HEK293 (cell line): ENCODE results near the gene DIPK1C.

Experiments
- CTCF ChIA-PET: fragments of 350-600 bp; formaldehyde crosslinking; extraction: SDS; loops from one replicate; lab custom pipeline; 2021; ENCODE audit warnings: antibody characterized with exemption; lab: Yijun Ruan, JAX
- POLR2A ChIA-PET: fragments of 300-600 bp; formaldehyde crosslinking; extraction: SDS; loops from one replicate; lab custom pipeline; 2020; ENCODE audit warnings: antibody characterized with exemption, inconsistent platforms; lab: Yijun Ruan, JAX
- H3K27ac ChIP-seq: fragments of 200-500 bp; sonication (Bioruptor generic); 2 replicates; pipeline ENCODE4 v1.5.1; 2014; ENCODE audit warnings: low read depth, low read length, control low read depth, inconsistent platforms; ENCODE audit errors: extremely low read depth
- H3K36me3 ChIP-seq, 2 experiments: fragments of 200-500 bp in 1 of 2; sonication (Bioruptor generic) in 1 of 2; 1 replicate in 1 of 2; 2 replicates in 1 of 2; pipeline ENCODE4 v1.5.1; 2014 to 2017; ENCODE audit warnings: inconsistent platforms in 2 of 2, low read length in 2 of 2; ENCODE audit not compliant: control insufficient read depth in 2 of 2, insufficient read depth in 1 of 2
- H3K4me1 ChIP-seq: fragments of 200-500 bp; sonication (Bioruptor generic); 2 replicates; pipeline ENCODE4 v1.5.1; 2014; ENCODE audit warnings: mild to moderate bottlenecking, low read length, inconsistent platforms; ENCODE audit not compliant: control insufficient read depth, insufficient read depth
- H3K4me3 ChIP-seq: 2 replicates; pipeline ENCODE4 v1.5.1; 2011; ENCODE audit warnings: low read depth, mild to moderate bottlenecking, control low read depth, low read length, moderate library complexity
- H3K9me3 ChIP-seq: fragments of 200-500 bp; sonication (Bioruptor generic); 2 replicates; pipeline ENCODE4 v1.5.1; 2014; ENCODE audit warnings: low read depth, low read length, inconsistent platforms; ENCODE audit not compliant: control insufficient read depth, insufficient read depth
- KLF10 ChIP-seq: fragments of 450-650 bp; IDR thresholded peaks from 2 replicates; pipeline ENCODE4 v1.5.1; 2018; ENCODE audit warnings: missing biosample characterization, mild to moderate bottlenecking, missing genetic modification characterization
- RBAK ChIP-seq: fragments of 450-650 bp; formaldehyde crosslinking; IDR thresholded peaks from 2 replicates; pipeline ENCODE4 v1.5.1; 2016; ENCODE audit warnings: missing biosample characterization, missing genetic modification characterization
- TCF7L2 ChIP-seq: IDR thresholded peaks from 2 replicates; pipeline ENCODE4 v1.6.1; 2011; ENCODE audit warnings: low read depth, mild to moderate bottlenecking, inconsistent platforms, low read length, moderate library complexity, borderline replicate concordance
- YY2 ChIP-seq: fragments of 450-650 bp; formaldehyde crosslinking; IDR thresholded peaks from 2 replicates; pipeline ENCODE4 v1.5.1; 2016; ENCODE audit warnings: missing biosample characterization, missing genetic modification characterization
- ZFP37 ChIP-seq: fragments of 450-650 bp; formaldehyde crosslinking; IDR thresholded peaks from 2 replicates; pipeline ENCODE4 v1.5.1; 2016; ENCODE audit warnings: missing biosample characterization, missing genetic modification characterization
- ZNF121 ChIP-seq: fragments of 450-650 bp; formaldehyde crosslinking; IDR thresholded peaks from 2 replicates; pipeline ENCODE4 v1.5.1; 2016; ENCODE audit warnings: missing biosample characterization, missing genetic modification characterization
- ZNF148 ChIP-seq: fragments of 450-650 bp; formaldehyde crosslinking; IDR thresholded peaks from 2 replicates; pipeline ENCODE4 v1.5.0; 2017; ENCODE audit warnings: missing biosample characterization, missing genetic modification characterization, borderline replicate concordance
- ZNF2 ChIP-seq: fragments of 450-650 bp; formaldehyde crosslinking; IDR thresholded peaks from 2 replicates; pipeline ENCODE4 v1.5.1; 2016; ENCODE audit warnings: missing biosample characterization, missing genetic modification characterization
- ZNF530 ChIP-seq: fragments of 450-650 bp; formaldehyde crosslinking; IDR thresholded peaks from 2 replicates; pipeline ENCODE4 v1.5.1; 2016; ENCODE audit warnings: low read depth, missing biosample characterization, missing genetic modification characterization
- ZNF654 ChIP-seq: fragments of 450-650 bp; formaldehyde crosslinking; IDR thresholded peaks from 2 replicates; pipeline ENCODE4 v1.5.1; 2016; ENCODE audit warnings: low read depth, missing biosample characterization, missing genetic modification characterization
- ZNF791 ChIP-seq: fragments of 450-650 bp; formaldehyde crosslinking; IDR thresholded peaks from 2 replicates; pipeline ENCODE4 v1.5.1; 2016; ENCODE audit warnings: missing biosample characterization, missing genetic modification characterization
- ZNF843 ChIP-seq: fragments of 450-650 bp; formaldehyde crosslinking; IDR thresholded peaks from 2 replicates; pipeline ENCODE4 v1.5.1; 2016; ENCODE audit warnings: missing biosample characterization, missing genetic modification characterization
- ZSCAN23 ChIP-seq: fragments of 450-650 bp; formaldehyde crosslinking; IDR thresholded peaks from 2 replicates; pipeline ENCODE4 v1.5.1; 2016; ENCODE audit warnings: missing biosample characterization, missing genetic modification characterization
- TF ChIP-seq, protein P1 (sequence below): fragments of 450-650 bp; formaldehyde crosslinking; IDR thresholded peaks from 2 replicates; pipeline ENCODE4 v1.5.1; 2016; ENCODE audit warnings: missing biosample characterization, missing genetic modification characterization, low read depth
- TF ChIP-seq, protein P2 (sequence below): fragments of 450-650 bp; formaldehyde crosslinking; IDR thresholded peaks from 2 replicates; pipeline ENCODE4 v1.5.1; 2016; ENCODE audit warnings: missing biosample characterization, missing genetic modification characterization

Gene DIPK1C

DNA sequence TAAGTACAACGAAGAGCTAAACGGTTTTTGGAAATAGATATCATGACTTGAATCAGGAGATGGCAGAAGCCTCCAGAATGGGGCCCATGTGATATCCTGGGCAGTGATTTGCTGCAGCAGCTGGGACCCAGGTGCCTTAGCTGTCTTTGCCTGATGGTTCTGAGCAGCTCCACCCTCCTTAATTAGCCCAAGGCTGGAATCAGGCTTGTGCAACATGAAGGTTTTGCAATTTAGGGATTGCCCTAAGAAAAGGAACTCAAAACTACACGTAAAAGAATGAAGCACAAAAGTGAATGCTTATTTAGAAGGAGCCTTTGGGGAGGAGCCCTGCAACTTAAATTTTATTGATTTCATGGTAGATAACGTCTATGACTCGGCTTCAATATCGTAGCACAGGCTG is 21.8 kb upstream of the DIPK1C start (continued):
- TF ChIP-seq KLF10 (no peak), ZSCAN23 (tag by site-specific recombination) (no peak), TCF7L2 (no peak), RBAK (tag by site-specific recombination) (no peak)

- CTCF ChIA-PET: interaction anchor here (0.7 kb wide), 2 partner anchors 18 to 1777 kb away, joined by 3 read pairs; partner anchors contain the start of gene CNDP2
- no peak for TF ChIP-seq ZNF148 (tag by site-specific recombination)
- TF ChIP-seq, protein P1, sequence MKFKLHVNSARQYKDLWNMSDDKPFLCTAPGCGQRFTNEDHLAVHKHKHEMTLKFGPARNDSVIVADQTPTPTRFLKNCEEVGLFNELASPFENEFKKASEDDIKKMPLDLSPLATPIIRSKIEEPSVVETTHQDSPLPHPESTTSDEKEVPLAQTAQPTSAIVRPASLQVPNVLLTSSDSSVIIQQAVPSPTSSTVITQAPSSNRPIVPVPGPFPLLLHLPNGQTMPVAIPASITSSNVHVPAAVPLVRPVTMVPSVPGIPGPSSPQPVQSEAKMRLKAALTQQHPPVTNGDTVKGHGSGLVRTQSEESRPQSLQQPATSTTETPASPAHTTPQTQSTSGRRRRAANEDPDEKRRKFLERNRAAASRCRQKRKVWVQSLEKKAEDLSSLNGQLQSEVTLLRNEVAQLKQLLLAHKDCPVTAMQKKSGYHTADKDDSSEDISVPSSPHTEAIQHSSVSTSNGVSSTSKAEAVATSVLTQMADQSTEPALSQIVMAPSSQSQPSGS (tag by site-specific recombination): no peak
- Histone ChIP-seq H3K4me1 (no peaks in the 10 kb centered on the region), H3K27ac (no peak overlapping the region), H3K4me3 (no peak overlapping the region), H3K36me3 (no peaks in the 10 kb centered on the region), H3K9me3 (no peaks in the 10 kb centered on the region)
- POLR2A ChIA-PET: no interaction called here
Measured at GRCh38 chr18:74478316-74478715, 21.2 kb upstream of the DIPK1C start.

GRCh38 chr18:74477771-74478170 is 20.7 kb upstream of the DIPK1C start:
- ChIA-PET POLR2A (no interaction called here), CTCF (interaction anchor here (0.7 to 1.3 kb wide), 2 partner anchors 124 to 1778 kb away, joined by 3 to 5 read pairs; no protein-coding TSS in a partner anchor)
- no peaks in the 10 kb centered on the region for H3K9me3 ChIP-seq
- no peaks in the 10 kb centered on the region for H3K4me1 ChIP-seq
- TF ChIP-seq ZFP37 (no peak), YY2 (tag by site-specific recombination) (no peak), ZNF843 (tag by site-specific recombination) (no peak), ZNF121 (tag by site-specific recombination) (no peak), ZNF530 (no peak)
- no peak overlapping the region for H3K27ac ChIP-seq
- no peak overlapping the region for H3K4me3 ChIP-seq
- H3K36me3 ChIP-seq: no peaks in the 10 kb centered on the region

GRCh38 chr18:74476140-74476539 is 19.0 kb upstream of the DIPK1C start:
- no peak overlapping the region for H3K27ac ChIP-seq
- ChIA-PET CTCF (interaction anchor here (0.7 to 1.2 kb wide), 16 partner anchors 9 to 1373 kb away, joined by 3 to 6 read pairs (median 4); no protein-coding TSS in a partner anchor), POLR2A (no interaction called here)
- no peak overlapping the region for H3K4me3 ChIP-seq
- TF ChIP-seq, protein P2, sequence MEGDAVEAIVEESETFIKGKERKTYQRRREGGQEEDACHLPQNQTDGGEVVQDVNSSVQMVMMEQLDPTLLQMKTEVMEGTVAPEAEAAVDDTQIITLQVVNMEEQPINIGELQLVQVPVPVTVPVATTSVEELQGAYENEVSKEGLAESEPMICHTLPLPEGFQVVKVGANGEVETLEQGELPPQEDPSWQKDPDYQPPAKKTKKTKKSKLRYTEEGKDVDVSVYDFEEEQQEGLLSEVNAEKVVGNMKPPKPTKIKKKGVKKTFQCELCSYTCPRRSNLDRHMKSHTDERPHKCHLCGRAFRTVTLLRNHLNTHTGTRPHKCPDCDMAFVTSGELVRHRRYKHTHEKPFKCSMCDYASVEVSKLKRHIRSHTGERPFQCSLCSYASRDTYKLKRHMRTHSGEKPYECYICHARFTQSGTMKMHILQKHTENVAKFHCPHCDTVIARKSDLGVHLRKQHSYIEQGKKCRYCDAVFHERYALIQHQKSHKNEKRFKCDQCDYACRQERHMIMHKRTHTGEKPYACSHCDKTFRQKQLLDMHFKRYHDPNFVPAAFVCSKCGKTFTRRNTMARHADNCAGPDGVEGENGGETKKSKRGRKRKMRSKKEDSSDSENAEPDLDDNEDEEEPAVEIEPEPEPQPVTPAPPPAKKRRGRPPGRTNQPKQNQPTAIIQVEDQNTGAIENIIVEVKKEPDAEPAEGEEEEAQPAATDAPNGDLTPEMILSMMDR (tag by site-specific recombination): 0 out of 2 replicates have a peak, but pooled peaks have one; percentile 17
- TF ChIP-seq ZNF121 (tag by site-specific recombination) (no peak), ZNF791 (tag by site-specific recombination) (no peak), ZNF654 (peak; percentile 29), ZNF2 (tag by site-specific recombination) (peak; percentile 53; the same call in 1 of the 2 replicates)
- no peaks in the 10 kb centered on the region for H3K4me1 ChIP-seq
- H3K36me3 ChIP-seq: no peaks in the 10 kb centered on the region
- H3K9me3 ChIP-seq: no peaks in the 10 kb centered on the region
